Neural progenitor cell (in vitro differentiated cells): ENCODE data around the gene TIMM8A. TPM values are rescaled to one million over a fixed set of nuclear protein-coding genes. Genes with fewer than 3 reads are reported as not detected.

Experiments used
- DNase-seq: peaks from one replicate; pipeline ENCODE4 v3.0.0-alpha.2; 2016; ENCODE audit warnings: low spot score
- H2AFZ ChIP-seq: fragments of 200-600 bp; sonication (generic); replicated peaks from 2 replicates; pipeline ENCODE4 v1.6.1; 2016; ENCODE audit warnings: antibody characterized with exemption
- H3F3A ChIP-seq: fragments of 200-600 bp; sonication (generic); 2 replicates; pipeline ENCODE4 v1.6.1; 2016; ENCODE audit warnings: antibody characterized with exemption, low read depth
- H3K27ac ChIP-seq: fragments of 200-600 bp; sonication (generic); 2 replicates; pipeline ENCODE4 v1.5.1; 2016; ENCODE audit warnings: mild to moderate bottlenecking
- H3K27me3 ChIP-seq: fragments of 200-600 bp; sonication (generic); 2 replicates; pipeline ENCODE4 v1.6.1; 2016; ENCODE audit warnings: mild to moderate bottlenecking, moderate library complexity
- H3K36me3 ChIP-seq: fragments of 200-600 bp; sonication (generic); 2 replicates; pipeline ENCODE4 v1.5.1; 2016
- H3K4me1 ChIP-seq: fragments of 200-600 bp; sonication (generic); 2 replicates; pipeline ENCODE4 v1.6.1; 2016; ENCODE audit warnings: mixed run types
- H3K4me2 ChIP-seq: fragments of 200-600 bp; sonication (generic); 2 replicates; pipeline ENCODE4 v1.6.1; 2016
- H3K4me3 ChIP-seq: fragments of 200-600 bp; sonication (generic); 2 replicates; pipeline ENCODE4 v1.5.1; 2016
- H3K79me2 ChIP-seq: fragments of 200-600 bp; sonication (generic); 2 replicates; pipeline ENCODE4 v1.6.1; 2016; ENCODE audit warnings: low read depth
- H3K9ac ChIP-seq: fragments of 200-600 bp; sonication (generic); 2 replicates; pipeline ENCODE4 v1.6.1; 2016
- H3K9me3 ChIP-seq: fragments of 200-600 bp; sonication (generic); 2 replicates; pipeline ENCODE4 v1.5.1; 2016; ENCODE audit warnings: low read depth
- H4K20me1 ChIP-seq: fragments of 200-600 bp; sonication (generic); 2 replicates; pipeline ENCODE4 v1.6.1; 2016; ENCODE audit warnings: low read depth
- H3K27ac Mint-ChIP-seq: 3 replicates; pipeline ENCODE4 v1.8.0; 2021; ENCODE audit warnings: mixed read lengths
- H3K27me3 Mint-ChIP-seq: 2 replicates; pipeline ENCODE4 v1.8.0; 2022; ENCODE audit warnings: low read depth, mild to moderate bottlenecking, inconsistent platforms, moderate library complexity, mixed read lengths; ENCODE audit not compliant: insufficient read depth
- H3K36me3 Mint-ChIP-seq: 3 replicates; pipeline ENCODE4 v1.8.0; 2021; ENCODE audit warnings: mixed read lengths
- H3K4me1 Mint-ChIP-seq: 3 replicates; pipeline ENCODE4 v1.8.0; 2021; ENCODE audit warnings: mixed read lengths
- H3K4me3 Mint-ChIP-seq: 3 replicates; pipeline ENCODE4 v1.8.0; 2021; ENCODE audit warnings: mild to moderate bottlenecking, moderate library complexity, mixed read lengths
- H3K9me3 Mint-ChIP-seq: 3 replicates; pipeline ENCODE4 v1.8.0; 2020; ENCODE audit warnings: mixed read lengths
- EZH2 ChIP-seq: fragments of 200-600 bp; sonication (generic); IDR thresholded peaks from 2 replicates; pipeline ENCODE4 v1.6.1; 2017; ENCODE audit warnings: antibody characterized with exemption, mild to moderate bottlenecking, moderate library complexity
- EZH2phosphoT487 ChIP-seq: fragments of 200-600 bp; sonication (generic); IDR thresholded peaks from 2 replicates; pipeline ENCODE4 v1.6.1; 2017; ENCODE audit warnings: antibody characterized with exemption
- total RNA-seq: library from RNA; depleted of rRNA; stranded (reverse); fragments of >200 nt; gene quantifications from 2 replicates; pipeline ENCODE4 v1.2.3, GENCODE V29; 2015; ENCODE audit warnings: low replicate concordance
- TF ChIP-seq, protein P1 (sequence below): fragments of 200-600 bp; sonication (generic); IDR thresholded peaks from 2 replicates; pipeline ENCODE4 v1.5.1; 2017; ENCODE audit warnings: antibody characterized with exemption, mild to moderate bottlenecking

Gene TIMM8A
- total RNA-seq, 1 donor from 2014 or later: 9.5 TPM

DNA sequence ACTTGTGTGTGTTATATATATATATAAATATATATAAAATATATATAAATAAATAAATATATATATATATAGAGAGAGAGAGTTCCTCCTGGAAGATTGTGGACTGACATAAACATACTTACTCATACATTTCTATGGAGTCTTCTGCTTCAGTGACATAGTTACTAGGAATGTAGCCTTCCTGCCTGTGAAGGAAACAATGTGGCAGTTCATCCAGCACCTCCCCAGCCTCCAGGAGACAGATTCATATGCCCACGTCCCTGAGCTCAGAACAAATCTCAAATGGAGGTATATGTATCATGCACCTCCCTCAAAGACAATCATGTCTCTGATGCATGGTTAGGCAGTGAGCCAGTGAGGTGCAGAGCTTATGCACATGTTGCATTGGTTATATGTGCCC, 11.4 kb upstream of the TIMM8A start:
- Histone ChIP-seq H4K20me1 (no peaks in the 10 kb centered on the region), H3K27ac (no peak overlapping the region), H3K79me2 (no peaks in the 10 kb centered on the region), H3K4me3 (no peak overlapping the region), H3K36me3 (no peaks in the 10 kb centered on the region), H3F3A (no peaks in the 10 kb centered on the region), H3K27me3 (no peaks in the 10 kb centered on the region), H3K9ac (no peak overlapping the region), H3K4me1 (no peaks in the 10 kb centered on the region), H3K4me2 (no peak overlapping the region), H2AFZ (no peak overlapping the region), H3K9me3 (no peaks in the 10 kb centered on the region)
- Mint-ChIP-seq H3K27ac (no peak overlapping the region), H3K36me3 (no peaks in the 10 kb centered on the region), H3K27me3 (peaks cover under 1% of the 10 kb centered on the region), H3K4me3 (no peak overlapping the region), H3K9me3 (peaks cover 9% of the 10 kb centered on the region), H3K4me1 (no peaks in the 10 kb centered on the region)
- DNase-seq: no peak
- TF ChIP-seq EZH2: no peak
- TF ChIP-seq, protein P1, sequence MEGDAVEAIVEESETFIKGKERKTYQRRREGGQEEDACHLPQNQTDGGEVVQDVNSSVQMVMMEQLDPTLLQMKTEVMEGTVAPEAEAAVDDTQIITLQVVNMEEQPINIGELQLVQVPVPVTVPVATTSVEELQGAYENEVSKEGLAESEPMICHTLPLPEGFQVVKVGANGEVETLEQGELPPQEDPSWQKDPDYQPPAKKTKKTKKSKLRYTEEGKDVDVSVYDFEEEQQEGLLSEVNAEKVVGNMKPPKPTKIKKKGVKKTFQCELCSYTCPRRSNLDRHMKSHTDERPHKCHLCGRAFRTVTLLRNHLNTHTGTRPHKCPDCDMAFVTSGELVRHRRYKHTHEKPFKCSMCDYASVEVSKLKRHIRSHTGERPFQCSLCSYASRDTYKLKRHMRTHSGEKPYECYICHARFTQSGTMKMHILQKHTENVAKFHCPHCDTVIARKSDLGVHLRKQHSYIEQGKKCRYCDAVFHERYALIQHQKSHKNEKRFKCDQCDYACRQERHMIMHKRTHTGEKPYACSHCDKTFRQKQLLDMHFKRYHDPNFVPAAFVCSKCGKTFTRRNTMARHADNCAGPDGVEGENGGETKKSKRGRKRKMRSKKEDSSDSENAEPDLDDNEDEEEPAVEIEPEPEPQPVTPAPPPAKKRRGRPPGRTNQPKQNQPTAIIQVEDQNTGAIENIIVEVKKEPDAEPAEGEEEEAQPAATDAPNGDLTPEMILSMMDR: no peak
- no peak for TF ChIP-seq EZH2phosphoT487

DNA sequence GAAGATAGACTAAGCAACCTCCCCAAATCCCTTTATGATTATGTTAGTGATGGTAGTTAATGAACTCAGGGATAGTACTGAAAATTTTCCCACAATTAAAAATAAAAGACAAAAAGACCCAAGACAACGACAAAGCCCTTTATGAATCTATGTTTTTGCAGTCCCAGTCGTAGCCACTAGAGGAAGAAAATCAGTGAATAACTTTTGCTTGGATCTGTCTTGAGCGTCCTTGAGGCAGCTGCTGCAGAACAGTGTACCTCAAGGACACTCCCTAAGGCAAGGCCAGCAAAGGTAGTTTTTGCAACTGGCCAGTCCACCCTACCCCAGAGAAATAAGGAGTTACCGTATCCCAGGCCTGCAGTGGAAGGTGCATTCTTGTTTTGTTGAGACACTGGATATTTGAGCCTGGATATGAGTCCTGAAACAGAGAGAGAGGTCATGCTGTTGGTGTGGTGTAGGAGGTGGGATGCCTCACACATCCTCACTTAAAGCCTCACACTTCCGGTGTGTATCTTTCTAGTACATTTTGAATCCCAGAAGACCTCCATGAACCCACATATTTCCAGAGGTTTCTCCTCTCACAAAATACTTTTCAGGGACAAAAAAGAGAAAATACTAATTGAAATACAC, 8.7 kb upstream of the TIMM8A start:
- Mint-ChIP-seq H3K27ac (no peak overlapping the region), H3K4me3 (no peak overlapping the region), H3K9me3 (peaks cover 8% of the 10 kb centered on the region), H3K27me3 (peaks cover 2% of the 10 kb centered on the region), H3K36me3 (no peaks in the 10 kb centered on the region), H3K4me1 (peaks cover 2% of the 10 kb centered on the region)
- Histone ChIP-seq H4K20me1 (no peaks in the 10 kb centered on the region), H3K27me3 (no peaks in the 10 kb centered on the region), H3K9ac (no peak overlapping the region), H3K4me2 (no peak overlapping the region), H3K4me1 (no peaks in the 10 kb centered on the region), H3K4me3 (no peak overlapping the region), H3F3A (no peaks in the 10 kb centered on the region), H3K9me3 (no peaks in the 10 kb centered on the region), H3K79me2 (no peaks in the 10 kb centered on the region), H3K27ac (no peak overlapping the region), H2AFZ (no peak overlapping the region), H3K36me3 (no peaks in the 10 kb centered on the region)
- no peak for TF ChIP-seq EZH2
- TF ChIP-seq, protein P1: peak; percentile 38
- peak; percentile 3 for DNase-seq

DNA sequence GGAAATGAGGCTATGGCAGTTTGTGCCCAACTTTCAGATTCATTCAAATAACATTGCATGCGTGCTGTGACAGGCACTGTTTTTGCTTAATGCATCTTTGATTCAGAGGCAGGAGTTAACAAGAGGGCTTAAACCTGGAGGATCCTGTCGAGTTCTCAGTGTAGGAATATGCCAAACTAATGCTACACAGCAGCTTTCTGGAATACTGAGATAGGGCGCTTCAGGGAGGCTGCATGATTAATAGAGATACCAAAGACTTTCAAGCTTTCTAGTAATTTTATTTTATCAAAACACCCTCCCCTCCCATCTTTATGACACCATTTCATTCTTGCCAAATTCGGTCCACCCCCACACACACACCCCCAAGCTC, 636 bp upstream of the TIMM8A start:
- no peak for DNase-seq
- no peak overlapping the region for H3K27ac ChIP-seq
- H3K36me3 ChIP-seq: no peaks in the 10 kb centered on the region
- H3K79me2 ChIP-seq: peaks cover 36% of the 10 kb centered on the region
- Mint-ChIP-seq H3K27me3 (no peaks in the 10 kb centered on the region), H3K36me3 (no peaks in the 10 kb centered on the region), H3K4me1 (peaks cover 19% of the 10 kb centered on the region), H3K9me3 (no peaks in the 10 kb centered on the region), H3K4me3 (peak overlapping the region; percentile 90), H3K27ac (peak overlapping the region; percentile 79)
- peak overlapping the region; percentile 92 for H2AFZ ChIP-seq
- no peaks in the 10 kb centered on the region for H4K20me1 ChIP-seq
- peak overlapping the region; percentile 78 for H3K4me2 ChIP-seq
- no peaks in the 10 kb centered on the region for H3F3A ChIP-seq
- H3K9me3 ChIP-seq: no peaks in the 10 kb centered on the region
- TF ChIP-seq, protein P1: no peak
- TF ChIP-seq EZH2phosphoT487: no peak
- TF ChIP-seq EZH2: no peak
- H3K4me1 ChIP-seq: peaks cover 9% of the 10 kb centered on the region
- H3K4me3 ChIP-seq: peak overlapping the region; percentile 73
- no peaks in the 10 kb centered on the region for H3K27me3 ChIP-seq
- no peak overlapping the region for H3K9ac ChIP-seq
